ENCODE measurements around the gene OSBP2.

The OSBP2 gene

GRCh38 chr22:30856741-30857502 is 162.2 kb downstream of the OSBP2 start:
- DNase-seq: no peak

GRCh38 chr22:30857791-30858190 is 163.1 kb downstream of the OSBP2 start:
- DNase-seq: no peak

DNA sequence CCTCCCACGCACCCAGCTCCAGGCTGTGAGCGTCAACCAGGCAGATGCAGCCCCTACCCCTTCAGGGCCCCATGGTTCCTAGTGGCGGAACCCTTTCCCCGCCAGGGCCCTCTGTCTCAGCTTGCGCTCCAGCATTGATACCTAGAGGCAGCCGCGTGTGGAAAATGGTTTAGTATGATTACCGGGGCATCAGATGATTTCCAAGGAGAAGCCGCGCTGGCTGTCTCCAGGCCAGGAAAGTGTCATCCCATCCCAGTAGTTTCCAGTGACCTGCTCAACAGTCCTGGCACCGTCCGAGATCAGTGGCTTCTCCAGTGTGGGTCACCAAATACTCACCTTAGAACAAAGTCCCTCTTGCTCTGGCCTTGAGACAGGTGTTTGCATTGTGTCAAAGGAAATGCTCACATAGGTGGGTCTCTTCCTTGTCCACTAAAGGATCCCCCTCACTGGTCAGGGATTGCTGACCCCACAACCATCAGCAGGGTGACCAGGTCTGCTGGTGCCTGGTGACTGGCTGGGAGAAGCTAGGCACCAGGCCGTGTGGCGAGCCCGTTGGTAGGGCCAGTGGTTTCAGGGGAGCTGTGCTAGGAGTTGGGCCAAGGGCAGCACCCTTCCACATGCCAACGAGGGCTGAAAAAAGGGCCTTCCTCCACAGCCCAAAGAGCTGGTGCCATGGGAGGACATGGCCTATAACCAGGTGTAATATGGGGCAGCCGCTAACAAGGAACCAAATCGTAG is 164.5 kb downstream of the OSBP2 start:
- DNase-seq: no peak

GRCh38 chr22:30859714-30860095 is 165.0 kb downstream of the OSBP2 start:
- DNase-seq: no peak

GRCh38 chr22:30860176-30861105 is 165.8 kb downstream of the OSBP2 start:
- peak; percentile 12 for DNase-seq

GRCh38 chr22:30861131-30861530 is 166.5 kb downstream of the OSBP2 start:
- no peak for DNase-seq

DNA sequence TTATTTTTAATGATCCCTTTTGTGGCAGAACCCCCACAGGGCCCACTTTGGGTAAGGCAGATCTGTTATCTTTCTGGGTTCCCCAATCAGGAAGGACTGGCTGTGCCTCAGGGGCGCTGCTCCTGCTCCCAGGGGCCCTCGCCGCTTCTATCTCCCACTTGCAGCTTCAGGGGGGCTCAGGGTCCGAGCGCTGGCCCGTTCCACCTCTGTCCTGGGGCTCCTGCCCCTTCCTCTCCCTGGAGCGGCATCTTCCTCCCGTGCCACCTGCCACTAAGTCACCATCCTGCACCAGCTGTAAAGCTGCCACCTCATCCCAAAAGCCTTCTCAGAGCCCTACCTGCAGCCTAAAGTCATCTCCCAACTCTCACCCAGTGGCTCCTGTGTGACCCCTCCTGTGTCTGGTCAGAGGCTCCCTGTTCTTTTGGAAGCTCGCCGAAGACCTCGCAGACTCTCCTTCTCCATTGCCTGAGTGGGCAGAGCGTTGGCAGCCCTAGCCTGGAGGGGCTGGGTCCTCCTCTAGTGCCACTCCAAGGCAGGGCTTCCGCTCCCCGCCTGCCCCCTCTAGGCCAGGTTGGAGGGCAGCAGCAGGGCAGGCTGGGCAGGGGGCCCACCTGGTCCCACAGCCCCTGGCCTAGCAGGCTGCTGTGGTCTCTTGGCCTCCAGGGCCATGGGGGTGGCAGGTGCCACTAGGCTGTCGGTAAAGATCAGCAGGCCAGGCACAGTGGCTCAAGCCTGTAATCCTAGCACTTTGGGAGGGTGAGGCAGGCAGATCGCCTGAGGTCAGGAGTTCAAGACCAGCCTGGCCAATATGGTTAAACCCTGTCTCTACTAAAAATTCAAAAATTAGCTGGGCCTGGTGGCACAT is 167.2 kb downstream of the OSBP2 start:
- no peak for DNase-seq

DNA sequence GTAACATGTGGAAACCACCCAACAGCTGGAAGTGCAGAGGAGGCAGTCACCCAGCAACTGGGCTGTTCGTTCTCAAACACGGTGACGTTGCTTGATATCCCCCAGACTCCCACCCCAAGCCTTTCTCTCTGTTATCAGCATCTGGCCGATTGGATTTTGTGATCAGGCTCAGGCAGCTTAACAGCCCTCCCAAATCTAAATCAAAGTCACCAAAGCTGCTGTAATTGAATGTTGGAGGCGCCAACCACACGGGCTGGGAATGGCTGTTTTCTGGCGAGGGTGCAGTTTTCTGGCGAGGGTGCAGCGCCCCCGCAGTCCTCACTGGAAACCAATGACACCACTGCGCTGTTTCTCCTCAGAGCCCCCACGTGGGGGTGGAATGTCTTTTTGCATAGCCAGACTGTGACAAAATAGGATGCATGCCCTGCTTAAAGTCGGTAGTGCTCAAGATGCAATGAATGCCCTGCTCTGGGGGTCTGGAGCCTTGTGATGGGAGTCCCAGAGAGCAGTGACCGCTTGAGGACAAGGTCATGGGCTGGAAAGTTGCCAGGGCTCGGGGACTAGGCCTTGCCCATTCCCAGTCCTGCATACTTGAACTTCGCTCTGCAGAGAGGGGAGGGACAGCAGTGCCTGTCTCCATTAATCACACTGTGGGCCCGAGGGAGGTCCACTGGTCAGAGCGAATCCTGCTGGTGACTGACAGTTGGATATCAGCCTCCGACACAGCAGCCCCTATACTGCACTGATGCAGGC is 168.6 kb downstream of the OSBP2 start:
- no peak for DNase-seq

DNA sequence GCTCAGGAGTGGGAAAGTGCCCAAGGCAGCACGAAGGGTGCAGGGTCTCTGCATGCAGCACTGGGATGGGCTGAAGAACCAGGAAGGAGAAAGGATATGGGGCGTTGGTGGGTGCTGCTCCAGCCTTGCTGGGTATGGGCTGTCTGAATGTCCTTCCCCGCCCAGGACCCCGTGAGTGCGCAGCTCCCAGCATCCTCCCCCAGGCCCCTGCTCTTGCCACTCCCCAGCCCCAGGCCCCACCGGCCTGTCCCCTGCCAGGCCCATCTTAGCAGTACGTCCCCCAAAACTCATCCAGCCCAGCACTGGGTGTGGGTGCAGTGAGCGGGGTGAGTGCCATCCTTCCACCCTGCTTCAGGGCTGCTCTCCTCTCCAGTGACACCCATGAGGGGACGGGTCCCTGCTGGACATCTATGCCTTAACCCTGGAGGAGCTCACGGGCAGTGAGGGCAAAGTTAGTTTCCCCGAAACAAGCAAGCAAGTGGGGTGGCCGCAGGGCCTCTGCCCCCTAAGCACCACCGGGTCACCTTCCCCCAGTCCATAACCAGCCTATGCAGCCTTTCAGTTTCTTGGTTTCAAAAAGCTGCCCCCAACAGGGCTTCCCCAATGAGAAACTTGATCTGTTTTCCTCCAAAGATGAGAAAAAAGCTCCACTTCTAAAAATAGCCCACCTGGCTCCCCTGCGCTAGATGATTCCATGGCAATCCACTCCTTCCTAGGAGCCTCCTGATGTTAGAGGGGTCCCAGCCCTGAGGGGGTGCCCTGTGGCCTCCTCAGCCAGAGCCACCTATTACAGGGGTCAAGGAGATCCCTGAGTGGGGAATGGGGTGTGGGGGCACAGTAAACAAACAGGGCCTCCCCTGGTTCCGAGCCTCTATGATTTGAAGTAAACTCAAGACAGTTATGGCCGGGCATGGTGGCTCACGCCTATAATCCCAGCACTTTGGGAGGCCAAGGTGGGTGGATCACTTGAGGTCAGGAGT is 170.1 kb downstream of the OSBP2 start:
- no peak for DNase-seq

GRCh38 chr22:30865656-30866055 is 171.0 kb downstream of the OSBP2 start:
- DNase-seq: no peak

- DNase-seq: no peak
These were observed 171.5 kb downstream of the OSBP2 start for GRCh38 chr22:30866216-30866615.

GRCh38 chr22:30866811-30867271 is 172.2 kb downstream of the OSBP2 start:
- DNase-seq: peak; percentile 10

GRCh38 chr22:30867746-30868662 is 173.3 kb downstream of the OSBP2 start:
- DNase-seq: peak; percentile 10

- DNase-seq: no peak
These were observed 174.2 kb downstream of the OSBP2 start for GRCh38 chr22:30868663-30869385.

- peak; percentile 8 for DNase-seq
These were observed 175.2 kb downstream of the OSBP2 start for GRCh38 chr22:30869667-30870395.

GRCh38 chr22:30870451-30871345 is 176.0 kb downstream of the OSBP2 start:
- DNase-seq: peak; percentile 14

Data from activated T-cell treated with anti-CD3 and anti-CD28 coated beads, Interleukin-2, amount 50 U/mL, for 1 hour (primary cell).